Aorta (tissue), 5 donors: ENCODE results near the gene HOXD8. TPM values are rescaled to one million over a fixed set of nuclear protein-coding genes. Genes with fewer than 3 reads are reported as not detected.

Experiments
- ATAC-seq: fragments of 200-7000 bp; cut with Tn5 transposase; one replicate; pipeline ENCODE4 v1.9.1; 2022; ENCODE audit warnings: moderate library complexity; ENCODE audit not compliant: low FRiP score
- DNase-seq, 2 donors: peaks; one replicate each; pipeline ENCODE4 v3.0.0-alpha.2; 2020
- H3K27ac ChIP-seq, 2 donors: one replicate each; pipeline ENCODE4 v1.5.1; 2013; ENCODE audit warnings: low read length in 2 of 2, mild to moderate bottlenecking in 2 of 2, moderate library complexity in 2 of 2, control low read depth in 1 of 2, inconsistent platforms in 1 of 2, low read depth in 1 of 2
- H3K27me3 ChIP-seq, 2 donors: one replicate each; pipeline ENCODE4 v1.6.1; 2013; ENCODE audit warnings: control low read depth in 1 of 2, low read length in 1 of 2, mild to moderate bottlenecking in 1 of 2, moderate library complexity in 1 of 2; ENCODE audit not compliant: insufficient read depth in 2 of 2, control insufficient read depth in 1 of 2
- H3K36me3 ChIP-seq, 2 donors: one replicate each; pipeline ENCODE4 v1.6.1; 2013; ENCODE audit warnings: control low read depth in 1 of 2, low read length in 1 of 2, mild to moderate bottlenecking in 1 of 2; ENCODE audit not compliant: insufficient read depth in 2 of 2, control insufficient read depth in 1 of 2
- H3K4me1 ChIP-seq, 2 donors: one replicate each; pipeline ENCODE4 v1.6.1; 2013; ENCODE audit warnings: low read length in 2 of 2, control low read depth in 1 of 2, mild to moderate bottlenecking in 1 of 2, moderate library complexity in 1 of 2; ENCODE audit not compliant: insufficient read depth in 2 of 2, control insufficient read depth in 1 of 2
- H3K4me3 ChIP-seq, 2 donors: one replicate each; pipeline ENCODE4 v1.5.1; 2013; ENCODE audit warnings: low read length in 2 of 2, control low read depth in 1 of 2, mild to moderate bottlenecking in 1 of 2
- H3K9me3 ChIP-seq: one replicate; pipeline ENCODE4 v1.6.1; 2013; ENCODE audit warnings: mild to moderate bottlenecking, low read length; ENCODE audit not compliant: control insufficient read depth
- WGBS, 2 donors: extraction: QIAGEN DNeasy Blood & Tissue Kit; methylation state at CpG; one replicate each; pipeline ENCODE4 v1.1.7; 2013; 5-methylcytosine and 5-hydroxymethylcytosine counted together
- intact Hi-C, 2 donors: fragments of 100-400 bp; cut with DNase I; formaldehyde crosslinking; loops; one replicate each; pipeline versions ENCODE4 v1.14.2 to v1.15.0; 2022
- polyA plus RNA-seq, 2 donors: library from polyadenylated mRNA; stranded (reverse); fragments of 200-250 nt; gene quantifications; one replicate each; pipeline ENCODE4 v1.2.3, GENCODE V29; 2013
- total RNA-seq, 2 donors: library from RNA; stranded (reverse); fragmentation: NEBNext Ultra II Directional; extraction: Animal tissue kit (Norgen Biotek cat#: 25700); gene quantifications; one replicate each; pipeline ENCODE4 v1.2.1, GENCODE V29; 2021
- donor health status: healthy with polysubstance abuse.
- donor health status: Bipolar disorder and iron deficiency.
- donor health status: DM: no; HTN: no; CAD: no.
- donor health status: DM: no; HTN: no; CAD: no.
- donor health status: DM: yes; HTN: yes; CAD: no.

Gene HOXD8
- total and polyA plus RNA-seq, 4 donors: 2.5 to 14.4 (median 9.4) TPM

GRCh38 chr2:176118601-176119339 is 10.7 kb upstream of the HOXD8 start:
- Histone ChIP-seq H3K4me3 (no peak overlapping the region), H3K4me1 (no peaks in the 10 kb centered on the region), H3K27ac (no peak overlapping the region), H3K9me3 (no peaks in the 10 kb centered on the region), H3K36me3 (no peaks in the 10 kb centered on the region), H3K27me3 (no peaks in the 10 kb centered on the region)
- no peak for ATAC-seq
- 23 to 24% methylated on average over 24 of the region's 24 CpGs for WGBS, 2 donors
- no peak for DNase-seq
- intact Hi-C loops: loop anchor here in 1 of 2 donors (5.0 kb wide), 1 partner anchor 1029 kb away; no protein-coding TSS in a partner anchor

- no peaks in the 10 kb centered on the region for H3K27me3 ChIP-seq
- H3K36me3 ChIP-seq: no peaks in the 10 kb centered on the region
- no peak overlapping the region for H3K27ac ChIP-seq
- DNase-seq: no peak
- intact Hi-C loops: no loop called here
- 34 to 35% methylated on average over 13 of the region's 13 CpGs for WGBS, 2 donors
- no peak overlapping the region for H3K4me3 ChIP-seq
- no peak for ATAC-seq
- no peaks in the 10 kb centered on the region for H3K9me3 ChIP-seq
- H3K4me1 ChIP-seq: no peaks in the 10 kb centered on the region
These were observed 8.9 kb upstream of the HOXD8 start for GRCh38 chr2:176120364-176121189.

GRCh38 chr2:176121190-176122051 is 8.1 kb upstream of the HOXD8 start:
- no peak overlapping the region for H3K27ac ChIP-seq
- intact Hi-C loops: no loop called here
- DNase-seq: no peak
- H3K27me3 ChIP-seq: no peaks in the 10 kb centered on the region
- no peaks in the 10 kb centered on the region for H3K36me3 ChIP-seq
- 16 to 19% methylated on average over 53 of the region's 53 CpGs for WGBS, 2 donors
- H3K4me1 ChIP-seq: no peaks in the 10 kb centered on the region
- ATAC-seq: no peak
- no peak overlapping the region for H3K4me3 ChIP-seq
- H3K9me3 ChIP-seq: no peaks in the 10 kb centered on the region

GRCh38 chr2:176122052-176122682 is 7.3 kb upstream of the HOXD8 start:
- Histone ChIP-seq H3K36me3 (no peaks in the 10 kb centered on the region), H3K9me3 (no peaks in the 10 kb centered on the region), H3K27ac (no peak overlapping the region), H3K4me1 (no peaks in the 10 kb centered on the region), H3K4me3 (peak overlapping the region in 1 of 2 donors; percentile 36), H3K27me3 (no peaks in the 10 kb centered on the region)
- 6% methylated on average over 33 to 47 of the region's 47 CpGs for WGBS, 2 donors
- intact Hi-C loops: no loop called here
- ATAC-seq: peak; percentile 49
- DNase-seq: peak in 1 of 2 donors; percentile 79

- Histone ChIP-seq H3K9me3 (no peaks in the 10 kb centered on the region), H3K27ac (no peak within 1 kb of the TSS), H3K36me3 (no peaks in the 10 kb centered on the region), H3K4me1 (no peaks in the 10 kb centered on the region), H3K27me3 (no peaks in the 10 kb centered on the region), H3K4me3 (peak within 1 kb of the TSS in 1 of 2 donors; percentile 36)
- intact Hi-C loops: no loop called here
- whole genome bisulfite sequencing, 2 donors: 1 to 2% methylated on average over 46 to 84 of the region's 84 CpGs
- DNase-seq (peak in 1 of 2 donors; percentile 93), ATAC-seq (peak; percentile 91)
These were observed 6.7 kb upstream of the HOXD8 start, which contains the start of gene HOXD9 for GRCh38 chr2:176122683-176123410. Gene HOXD9 (plus strand): TSS chr2:176122719. CDS start chr2:176122769, 50 bp downstream.

DNA sequence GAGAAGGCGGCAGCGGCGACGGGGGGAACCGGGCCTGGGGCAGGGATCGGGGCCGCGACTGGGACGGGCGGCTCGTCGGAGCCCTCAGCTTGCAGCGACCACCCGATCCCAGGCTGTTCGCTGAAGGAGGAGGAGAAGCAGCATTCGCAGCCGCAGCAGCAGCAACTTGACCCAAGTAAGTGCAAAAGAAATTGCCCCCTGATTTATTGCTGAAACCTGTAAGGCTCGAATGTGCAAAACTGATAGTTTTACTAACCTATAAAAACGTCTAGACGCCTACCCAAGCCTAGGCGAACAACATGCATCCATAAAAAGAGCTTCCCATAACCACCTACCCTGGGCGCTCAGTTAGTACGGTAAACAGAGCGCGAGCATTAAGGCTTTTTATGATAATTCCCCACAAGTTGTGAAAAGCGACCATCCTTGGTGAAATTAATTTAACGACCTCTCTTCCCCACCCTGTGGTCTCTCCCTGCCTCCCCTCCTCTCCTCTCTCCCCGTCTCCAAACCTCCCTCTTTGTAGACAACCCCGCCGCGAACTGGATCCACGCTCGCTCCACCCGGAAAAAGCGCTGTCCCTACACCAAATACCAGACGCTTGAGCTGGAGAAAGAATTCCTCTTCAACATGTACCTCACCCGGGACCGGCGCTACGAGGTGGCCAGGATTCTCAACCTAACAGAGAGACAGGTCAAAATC is 5.9 kb upstream of the HOXD8 start:
- ATAC-seq (no peak), DNase-seq (no peak)
- Histone ChIP-seq H3K4me3 (peak overlapping the region in 1 of 2 donors; percentile 36), H3K36me3 (no peaks in the 10 kb centered on the region), H3K9me3 (no peaks in the 10 kb centered on the region), H3K4me1 (no peaks in the 10 kb centered on the region), H3K27me3 (no peaks in the 10 kb centered on the region), H3K27ac (no peak overlapping the region)
- 24 to 27% methylated on average over 40 of the region's 40 CpGs for WGBS, 2 donors
- intact Hi-C loops: loop anchor here in 1 of 2 donors (2.0 kb wide), 1 partner anchor 515 kb away; no protein-coding TSS in a partner anchor

GRCh38 chr2:176124110-176124946 is 5.2 kb upstream of the HOXD8 start:
- no peaks in the 10 kb centered on the region for H3K27me3 ChIP-seq
- intact Hi-C loops: loop anchor here in 1 of 2 donors (2.0 kb wide), 1 partner anchor 514 kb away; no protein-coding TSS in a partner anchor
- H3K27ac ChIP-seq: no peak overlapping the region
- 63 to 76% methylated on average over 34 of the region's 34 CpGs for WGBS, 2 donors
- no peak for DNase-seq
- H3K4me1 ChIP-seq: no peaks in the 10 kb centered on the region
- H3K4me3 ChIP-seq: no peak overlapping the region
- no peak for ATAC-seq
- no peaks in the 10 kb centered on the region for H3K36me3 ChIP-seq
- H3K9me3 ChIP-seq: no peaks in the 10 kb centered on the region
